GM10847 (cell line): ENCODE data around the gene TTC39C.

Experiments
- POLR2A ChIP-seq: IDR thresholded peaks from 2 replicates; pipeline ENCODE4 v1.6.1; 2011; ENCODE audit not compliant: insufficient read length; ENCODE audit errors: extremely low read depth

TTC39C gene

DNA sequence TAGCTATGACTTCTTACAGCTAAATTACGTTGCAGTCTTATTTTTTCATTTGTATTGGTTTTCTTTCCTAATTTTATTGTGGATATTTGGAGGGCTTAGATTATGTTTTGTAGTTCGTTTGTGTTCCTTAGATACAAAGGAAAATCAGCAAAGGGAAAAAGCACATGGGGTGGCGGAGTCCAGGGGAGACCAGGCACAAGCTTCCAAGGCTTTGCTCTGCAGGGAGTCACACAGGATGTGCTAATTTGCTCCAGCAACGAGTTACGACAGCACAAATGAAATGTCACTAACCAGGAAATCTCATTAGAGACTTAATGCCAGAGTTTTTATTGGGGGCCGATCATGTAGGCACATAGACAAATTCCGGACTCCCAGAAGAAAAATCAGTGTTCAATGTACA is 63.8 kb downstream of the TTC39C start:
- TF ChIP-seq POLR2A, result no peak

GRCh38 chr18:24080861-24081260 is 66.3 kb downstream of the TTC39C start:
- TF ChIP-seq POLR2A, result no peak

- no peak for TF ChIP-seq POLR2A
Observed at GRCh38 chr18:24083550-24083949, 69.0 kb downstream of the TTC39C start.

DNA sequence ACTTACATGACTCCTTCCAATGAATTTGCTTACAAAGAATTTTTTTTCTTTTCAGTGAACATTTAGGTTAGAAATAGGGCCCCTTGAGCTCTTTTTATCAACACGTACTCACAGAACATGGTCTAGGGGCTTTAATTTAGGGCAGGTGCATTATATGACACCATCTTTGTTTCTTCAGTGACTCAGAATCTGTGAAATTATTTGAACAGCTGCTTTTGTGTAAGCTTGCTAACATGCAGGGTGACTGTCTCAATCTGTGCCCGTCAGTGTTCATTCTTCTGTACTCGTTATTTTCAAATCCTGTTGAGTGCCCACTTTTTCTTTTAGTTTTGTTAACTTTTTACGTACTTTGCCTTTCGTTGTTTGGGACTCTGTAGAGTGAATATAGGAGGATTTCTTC is 71.5 kb downstream of the TTC39C start:
- no peak for TF ChIP-seq POLR2A

DNA sequence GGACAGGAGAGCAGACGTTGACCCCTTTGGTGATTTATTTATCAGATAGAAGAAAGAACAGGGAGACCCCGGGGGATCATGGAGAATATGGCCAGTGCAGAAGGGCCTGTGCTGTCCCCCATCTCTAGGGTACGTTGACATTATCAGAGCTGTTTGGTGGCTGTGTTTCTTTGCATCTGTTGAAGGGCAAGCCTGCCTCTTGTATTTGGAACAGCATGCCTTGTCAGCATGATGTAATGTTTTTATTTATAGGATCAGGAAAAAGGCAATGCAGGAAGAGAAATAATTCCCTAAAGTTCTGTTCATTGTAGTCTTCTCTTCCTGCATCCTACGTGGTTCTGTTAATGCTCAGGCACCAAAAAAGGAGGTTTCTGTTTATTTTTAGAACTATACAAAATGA is 74.5 kb downstream of the TTC39C start:
- TF ChIP-seq POLR2A, result no peak

DNA sequence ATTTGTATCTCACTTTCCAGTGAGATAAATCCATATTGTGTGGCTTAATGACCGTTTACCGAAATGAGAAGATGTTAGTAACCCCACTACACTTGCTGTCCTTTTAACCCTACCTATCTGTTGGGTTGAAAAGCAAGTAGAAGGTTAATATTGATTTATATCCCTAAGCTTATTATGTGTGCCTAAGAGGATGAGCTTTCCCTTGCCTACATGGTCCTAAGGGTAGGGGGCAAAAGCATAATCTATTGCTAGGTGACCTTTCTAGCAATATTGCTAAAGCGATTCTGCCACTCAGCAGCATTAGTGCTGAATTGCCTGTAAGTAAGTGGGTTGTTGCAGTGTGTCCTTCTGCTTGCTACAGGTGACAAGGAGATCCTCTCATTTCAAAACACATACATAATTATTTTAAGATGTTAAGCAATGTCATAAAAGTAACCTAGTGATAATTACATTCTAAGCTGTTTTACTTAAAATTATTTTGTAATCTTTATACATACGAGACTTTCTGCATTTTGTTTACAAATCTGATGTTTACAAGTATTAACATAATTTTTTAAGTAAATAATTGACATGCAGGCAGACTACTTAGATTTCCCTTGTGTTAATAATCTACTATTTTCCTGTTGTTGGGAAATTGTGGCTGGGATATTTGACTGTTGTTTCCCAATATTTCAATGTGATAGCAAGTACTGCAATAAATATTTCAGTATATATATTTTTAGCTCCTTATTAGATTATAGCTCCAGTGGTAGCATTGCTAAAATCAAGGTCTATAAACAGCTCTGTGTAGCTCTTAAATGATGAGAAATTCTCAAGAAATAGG is 75.2 kb downstream of the TTC39C start:
- TF ChIP-seq POLR2A, result no peak

GRCh38 chr18:24090876-24091275 is 76.3 kb downstream of the TTC39C start:
- TF ChIP-seq POLR2A, result no peak

- TF ChIP-seq POLR2A, result no peak
Observed at GRCh38 chr18:24094561-24094960, 80.0 kb downstream of the TTC39C start.

DNA sequence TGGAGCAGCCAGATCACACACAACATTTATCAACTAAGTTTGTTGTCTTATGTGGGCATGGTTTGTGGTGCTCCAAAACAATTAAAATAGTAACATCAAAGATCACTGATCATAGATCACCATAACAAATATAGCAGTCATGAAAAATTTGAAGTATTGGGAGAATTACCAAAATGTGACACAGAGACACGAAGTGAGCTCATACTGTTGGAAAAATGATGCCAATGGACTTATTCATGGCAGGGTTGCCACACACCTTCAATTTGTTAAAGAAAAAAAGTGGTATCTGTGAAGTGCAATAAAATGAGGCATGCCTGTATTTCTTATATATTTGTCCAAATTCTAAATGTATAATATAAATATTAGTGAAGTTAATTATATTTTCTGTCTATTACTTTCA is 81.4 kb downstream of the TTC39C start:
- TF ChIP-seq POLR2A, result no peak

DNA sequence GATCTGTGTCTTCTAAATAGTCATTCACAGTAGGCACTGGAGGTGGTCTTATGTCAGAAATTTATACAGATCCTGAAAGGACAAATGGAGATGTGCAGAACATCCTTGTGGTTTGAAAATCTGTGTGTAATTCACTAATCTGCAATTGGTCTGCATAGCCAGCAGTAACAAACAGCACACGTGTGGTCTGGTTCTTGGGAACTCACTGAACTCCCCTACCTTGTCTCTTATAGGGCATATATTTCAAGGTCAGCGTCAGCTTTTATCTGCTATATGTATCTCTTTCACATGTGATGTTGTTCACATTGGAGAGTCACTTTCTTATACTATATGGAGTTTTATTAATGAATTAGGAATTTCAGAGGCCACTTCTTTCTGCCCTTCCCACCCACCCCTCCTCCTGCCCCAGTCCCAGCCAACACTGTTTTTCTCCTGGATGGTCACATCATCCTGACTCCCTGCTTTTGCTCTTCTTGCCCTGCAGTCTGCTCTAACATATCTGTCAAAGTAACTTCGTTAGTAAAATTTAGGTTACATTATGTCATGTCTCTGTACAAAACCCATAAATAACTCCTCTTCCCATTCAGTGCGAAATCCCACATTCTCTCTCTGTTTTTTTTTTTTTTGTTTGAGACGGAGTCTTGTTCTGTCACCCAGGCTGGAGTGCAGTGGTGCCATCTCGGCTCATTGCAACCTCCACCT is 88.9 kb downstream of the TTC39C start:
- no peak for TF ChIP-seq POLR2A

DNA sequence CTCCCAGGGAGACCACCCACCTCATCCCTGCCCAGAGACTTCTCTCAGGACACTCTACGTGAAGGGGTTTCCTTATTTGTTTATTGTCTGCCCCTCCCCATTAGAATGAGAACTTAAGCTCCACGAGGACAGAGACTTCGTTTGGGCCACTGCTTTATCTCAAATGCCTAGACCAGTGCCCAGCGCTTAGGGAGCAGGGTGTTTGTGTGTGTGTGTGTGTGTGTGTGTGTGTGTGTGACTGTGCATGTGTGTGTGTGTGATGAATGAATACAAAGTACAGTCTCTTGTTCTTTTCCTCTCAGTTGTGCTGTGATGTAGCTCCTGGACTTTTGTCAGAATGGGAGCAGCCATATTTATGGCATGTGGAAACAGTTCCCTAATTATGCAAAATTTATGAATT is 89.9 kb downstream of the TTC39C start:
- TF ChIP-seq POLR2A, result no peak

GRCh38 chr18:24108641-24109040 is 94.1 kb downstream of the TTC39C start:
- TF ChIP-seq POLR2A, result no peak

DNA sequence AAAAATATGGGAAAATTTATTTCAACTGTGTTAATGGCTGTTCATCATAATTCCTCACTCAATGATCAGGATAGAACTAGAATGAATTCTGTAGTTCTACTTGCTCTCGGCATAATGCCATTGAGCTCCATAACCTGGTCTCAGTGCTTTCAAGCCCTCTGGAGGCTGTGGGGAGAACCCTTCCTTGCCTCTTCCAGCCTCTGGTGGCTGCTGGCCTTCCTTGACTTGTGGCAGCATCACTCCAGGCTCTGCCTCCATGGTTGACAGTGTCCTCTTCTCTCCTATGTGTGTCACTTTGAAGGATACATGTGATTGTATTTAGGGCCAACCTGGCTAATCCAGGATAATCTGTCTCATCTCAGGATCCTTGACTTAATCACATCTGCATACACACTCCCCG is 97.4 kb downstream of the TTC39C start:
- no peak for TF ChIP-seq POLR2A

DNA sequence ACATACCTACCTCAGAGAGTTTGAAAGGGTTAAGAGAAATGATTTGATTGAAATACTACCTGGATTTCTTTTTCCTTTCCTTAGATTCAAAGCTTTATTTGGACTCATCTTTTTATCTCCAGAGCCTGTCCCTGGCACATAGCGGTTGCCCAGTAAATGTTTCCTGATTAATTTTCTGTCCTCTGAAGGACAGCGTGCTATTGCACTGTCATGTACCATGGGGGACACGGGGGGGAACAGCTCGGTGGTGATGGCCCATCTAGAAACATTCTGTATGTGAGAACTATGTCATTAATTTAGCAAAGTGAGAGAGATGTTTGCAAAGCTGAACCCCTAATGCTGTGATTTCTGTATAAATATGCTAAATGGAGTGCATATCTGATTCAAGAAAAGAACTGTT is 97.9 kb downstream of the TTC39C start:
- TF ChIP-seq POLR2A, result no peak

GRCh38 chr18:24112874-24113615 is 98.5 kb downstream of the TTC39C start:
- no peak for TF ChIP-seq POLR2A
